Activated T-cell treated with anti-CD3 and anti-CD28 coated beads for 24 hours (primary cell): Measurements from ENCODE around the gene CRNKL1.
A peak's percentile ranks its signal among the peaks of the same experiment; 100 is the strongest.

Source experiments
- DNase-seq: peaks from one replicate; pipeline ENCODE4 v3.0.0-alpha.2; 2020; ENCODE audit warnings: low read depth

Gene CRNKL1

DNA sequence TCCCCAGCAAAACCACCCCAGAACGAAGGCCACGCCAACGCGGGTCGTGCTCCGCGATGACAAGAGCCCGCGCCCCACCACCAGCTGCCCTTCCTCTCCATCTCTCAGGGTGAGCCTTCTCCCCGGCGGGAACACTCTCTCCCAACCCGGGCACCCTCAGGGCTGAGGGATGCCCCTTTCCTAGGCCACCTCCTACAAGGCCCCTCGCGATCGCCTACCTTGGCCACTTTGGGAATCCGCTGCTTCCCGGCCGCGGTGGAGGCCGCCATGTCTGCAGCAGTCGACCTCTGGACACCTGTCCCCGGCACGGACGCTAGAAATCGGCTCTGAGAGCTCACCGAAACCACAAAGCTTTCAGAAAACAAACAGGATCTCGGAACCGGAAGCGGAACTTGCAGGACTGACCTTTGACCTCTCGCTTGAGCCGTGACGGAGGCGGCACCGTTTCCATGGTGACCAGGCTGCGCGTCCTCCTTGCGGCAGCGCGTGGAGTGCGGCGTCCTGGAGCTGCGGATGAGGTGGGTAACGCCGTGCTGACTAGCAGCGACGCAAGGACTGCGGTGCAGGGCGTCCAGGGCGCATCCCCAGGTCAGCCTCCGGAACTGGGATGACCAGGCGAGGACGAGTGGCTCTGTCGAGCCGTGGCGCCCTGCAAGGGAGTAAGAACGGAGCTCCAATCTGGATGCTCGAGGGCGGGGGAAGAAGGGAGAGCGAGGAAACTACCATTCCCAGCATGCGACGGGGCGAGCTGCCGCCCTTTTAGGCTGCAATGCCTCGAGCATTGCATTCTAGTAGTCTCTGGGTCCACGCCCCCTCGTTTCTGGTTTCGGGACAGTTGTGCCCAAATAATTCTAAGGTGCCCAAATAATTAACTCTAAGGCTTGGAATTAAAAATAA, at the start of gene CRNKL1, which contains the start of gene CFAP61:
TSS of gene CRNKL1 (minus strand) at position 393 of the 897 bp plus-strand sequence. CDS start at position 269, 124 bp downstream.
TSS of gene CFAP61 (plus strand) at position 459 of the 897 bp plus-strand sequence. CDS start 4,122 bp downstream, outside the sequence.
- DNase-seq, result peak; percentile 96

DNA sequence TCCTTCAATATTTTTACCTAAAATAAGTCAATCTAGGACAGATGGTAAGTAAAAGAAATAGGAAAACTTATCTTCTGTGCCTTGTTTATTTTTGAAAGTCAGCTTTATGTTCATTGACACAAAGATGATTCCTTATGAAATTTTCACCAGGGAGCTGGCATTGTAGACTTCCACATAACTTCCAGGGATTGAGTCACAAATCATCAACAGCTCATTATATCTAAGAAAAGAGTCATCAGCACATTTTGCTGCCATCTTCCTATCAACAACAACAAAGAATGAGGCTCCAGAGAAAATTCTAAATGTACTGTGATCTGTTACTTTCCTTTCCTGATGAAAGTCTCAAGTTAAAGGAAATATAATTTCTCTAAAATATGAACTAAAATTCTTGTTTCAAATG, 48.6 kb upstream of the CRNKL1 start:
- DNase-seq, result no peak

DNA sequence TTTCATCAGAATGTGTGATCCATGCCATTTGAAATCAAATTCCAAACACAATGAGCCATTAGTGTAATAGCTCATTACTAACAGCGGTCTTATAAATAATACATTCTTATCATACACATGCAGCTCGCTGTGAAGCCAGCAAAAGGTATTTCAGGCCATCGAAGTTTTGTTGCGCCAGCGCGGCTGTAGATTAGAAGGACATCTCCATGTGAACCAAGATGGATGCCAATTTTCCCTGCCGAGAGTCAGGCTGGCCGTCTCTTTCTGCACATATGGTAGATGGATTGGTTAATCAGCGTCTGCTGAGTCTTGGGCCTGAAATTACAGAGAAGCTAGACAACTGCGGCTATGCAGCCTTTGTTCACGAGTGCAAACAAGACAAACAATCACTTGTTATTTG, 44.2 kb upstream of the CRNKL1 start:
- DNase-seq, result no peak

DNA sequence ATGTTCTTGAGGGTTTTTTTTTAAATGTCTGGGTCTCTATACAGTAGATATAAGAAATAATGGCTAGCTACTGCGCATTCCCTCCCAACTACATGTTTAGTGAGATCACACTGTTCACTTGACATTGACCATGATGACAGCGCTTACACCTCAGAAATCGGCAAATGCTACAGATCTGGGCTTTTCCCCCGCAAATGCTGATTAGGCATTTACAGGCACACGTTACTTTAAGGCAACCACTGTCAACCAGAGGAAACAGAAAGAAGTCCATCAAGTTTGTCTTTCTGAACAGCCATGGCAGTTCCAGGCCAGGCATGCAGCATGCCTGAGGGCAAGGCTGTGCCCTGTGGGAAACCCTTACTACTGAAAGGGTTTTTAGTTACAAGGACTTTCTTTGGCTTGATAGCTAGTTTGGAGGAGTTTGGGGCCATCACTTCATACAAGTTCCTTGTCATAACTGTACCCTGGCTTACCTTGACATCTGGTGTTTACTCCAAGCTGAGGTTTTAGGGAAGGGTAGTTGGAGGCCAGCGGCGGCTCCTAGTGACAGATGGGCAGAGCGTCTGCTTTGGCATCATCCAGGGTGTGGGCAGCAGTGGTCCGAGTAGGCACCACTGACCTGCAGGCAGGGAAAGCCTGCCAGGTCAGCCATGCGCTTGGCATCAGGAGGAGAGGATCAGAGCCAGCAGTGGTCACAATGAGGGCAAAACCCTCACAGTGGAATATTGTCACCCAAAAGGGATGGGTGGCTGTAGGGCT, 43.0 kb upstream of the CRNKL1 start:
- DNase-seq, result no peak

DNA sequence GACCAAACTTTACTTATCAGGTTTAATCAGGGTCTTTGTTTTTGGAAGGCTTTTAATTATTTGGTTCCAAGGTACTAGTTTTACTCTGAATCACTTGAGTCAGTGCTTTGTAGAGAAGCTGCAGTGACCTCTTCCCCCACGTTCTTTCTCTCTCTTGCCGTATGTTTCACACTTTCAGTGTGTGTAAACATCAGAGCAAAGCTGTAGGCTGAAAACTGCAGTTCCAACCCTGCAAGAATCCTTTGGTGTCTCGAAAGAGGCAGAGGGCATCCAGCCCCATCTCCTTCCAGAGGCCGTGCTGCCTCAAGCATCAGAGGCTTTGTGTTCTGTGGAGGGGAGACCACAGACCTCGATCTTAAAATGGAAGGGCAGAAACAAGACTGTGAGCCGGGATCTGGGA, 42.1 kb upstream of the CRNKL1 start:
- DNase-seq, result no peak

DNA sequence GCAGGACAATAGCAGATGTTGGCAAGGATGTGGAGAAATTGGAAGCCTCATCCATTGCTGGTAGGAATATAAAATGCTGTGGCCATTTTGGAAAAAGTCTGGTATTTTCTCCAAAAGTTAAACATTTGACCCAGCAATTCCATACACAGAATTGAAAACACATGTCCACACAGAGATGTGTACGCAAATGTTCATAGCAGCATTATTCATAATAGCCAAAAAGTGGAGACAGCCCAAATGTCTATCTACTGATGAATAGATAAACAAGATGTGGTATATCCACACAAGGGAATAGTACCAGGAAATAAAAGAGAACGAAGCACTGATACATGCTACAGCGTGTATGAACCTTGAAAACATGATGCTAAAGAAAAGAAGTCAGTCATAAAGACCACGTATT, 40.6 kb upstream of the CRNKL1 start:
- DNase-seq, result no peak

DNA sequence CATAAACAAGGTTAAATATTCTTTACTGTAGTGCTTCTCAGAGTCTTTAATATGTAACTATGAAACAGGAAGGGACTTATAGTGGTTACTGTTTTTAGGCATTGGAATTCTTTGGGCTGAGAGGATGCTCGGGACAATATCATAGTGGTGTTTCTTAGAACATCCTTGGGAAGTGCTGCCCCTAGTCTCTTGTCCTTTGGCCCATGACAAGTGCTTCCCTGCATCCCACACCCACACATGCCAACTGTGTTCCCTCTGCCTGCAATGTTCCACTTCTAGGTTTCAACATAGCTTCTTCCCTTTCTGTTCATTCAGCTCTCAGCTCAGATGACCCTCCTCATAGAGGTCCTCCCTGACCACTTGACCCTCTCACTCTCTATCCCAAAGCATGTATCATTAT, 37.7 kb upstream of the CRNKL1 start:
- no peak for DNase-seq

DNA sequence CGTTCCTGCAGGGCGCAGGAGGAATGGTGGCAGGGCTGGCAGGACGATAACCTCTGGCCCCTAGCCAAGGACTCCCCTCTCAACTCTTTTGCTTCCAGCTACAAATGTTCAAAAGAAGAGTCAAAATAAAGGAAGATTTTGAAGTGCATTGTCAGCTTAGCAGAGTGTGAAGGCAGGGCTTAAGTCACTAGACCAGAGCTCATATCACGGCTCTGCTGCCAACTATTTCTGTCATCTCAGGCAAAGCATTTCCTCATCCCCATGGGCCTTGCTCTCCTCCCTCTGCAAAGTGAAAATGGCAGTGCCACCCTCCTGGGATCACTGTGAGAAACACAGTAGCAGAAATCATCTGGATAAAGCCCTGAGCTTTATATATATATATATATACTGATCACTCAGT, 36.8 kb upstream of the CRNKL1 start:
- no peak for DNase-seq

DNA sequence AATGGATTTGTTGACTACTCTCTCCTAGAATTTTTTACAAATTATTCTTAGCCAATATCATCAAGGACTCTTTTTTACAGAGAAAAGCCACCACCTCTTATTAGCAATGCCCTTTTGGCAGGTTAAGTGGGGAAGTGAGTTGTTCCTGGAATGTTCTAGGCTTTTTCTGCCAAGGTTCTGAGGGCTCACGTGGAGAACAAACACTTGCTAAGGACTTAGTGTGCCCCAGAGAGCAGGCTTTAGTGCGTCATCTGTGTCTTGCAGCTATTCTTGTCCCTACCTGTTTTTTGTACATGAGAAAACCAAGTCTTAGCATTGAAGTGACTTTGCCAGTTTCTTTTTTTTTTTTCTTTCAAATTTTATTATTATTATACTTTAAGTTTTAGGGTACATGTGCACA, 33.5 kb upstream of the CRNKL1 start:
- DNase-seq, result no peak

DNA sequence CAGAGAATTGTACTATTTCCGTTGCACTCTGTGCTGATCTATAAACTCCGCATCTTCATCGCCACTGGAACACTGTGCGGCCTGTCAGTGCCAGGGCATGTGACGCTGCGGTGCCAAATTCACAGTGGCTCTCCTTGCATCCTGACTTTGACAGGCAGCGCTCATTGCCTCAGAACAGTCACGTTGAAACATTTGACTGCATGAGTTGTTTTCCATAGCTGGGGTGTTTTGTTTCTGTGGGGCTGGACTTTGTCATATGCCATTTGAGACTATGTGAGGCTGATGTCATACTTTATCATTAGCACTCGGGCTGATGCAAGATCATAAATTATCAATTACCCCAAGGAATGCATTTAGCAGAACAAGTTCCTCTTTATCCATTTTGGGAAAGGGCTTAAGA, 32.8 kb upstream of the CRNKL1 start:
- DNase-seq, result no peak

DNA sequence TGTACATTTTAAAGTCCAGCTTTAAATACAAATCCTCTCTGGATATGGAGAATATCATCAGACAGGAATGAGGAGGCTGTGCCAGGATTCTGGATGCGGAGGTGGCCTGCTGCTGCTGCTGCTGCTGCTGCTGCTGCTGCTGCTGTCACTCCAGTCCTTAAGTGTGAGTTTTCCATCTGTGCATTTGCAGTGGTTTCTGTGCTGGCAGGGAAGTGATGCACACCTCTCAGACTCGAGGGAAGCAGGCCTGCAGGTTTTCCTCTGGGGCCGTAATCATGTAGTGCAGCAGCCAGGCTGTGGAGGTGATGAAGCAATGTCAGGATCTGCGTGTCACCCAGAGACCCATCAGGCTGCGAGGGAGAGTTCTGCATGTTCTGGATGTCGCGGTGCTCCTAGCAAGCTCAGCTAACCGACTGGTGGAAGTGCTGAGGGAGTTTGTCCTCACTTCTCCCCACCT, 32.1 kb upstream of the CRNKL1 start:
- DNase-seq, result no peak

DNA sequence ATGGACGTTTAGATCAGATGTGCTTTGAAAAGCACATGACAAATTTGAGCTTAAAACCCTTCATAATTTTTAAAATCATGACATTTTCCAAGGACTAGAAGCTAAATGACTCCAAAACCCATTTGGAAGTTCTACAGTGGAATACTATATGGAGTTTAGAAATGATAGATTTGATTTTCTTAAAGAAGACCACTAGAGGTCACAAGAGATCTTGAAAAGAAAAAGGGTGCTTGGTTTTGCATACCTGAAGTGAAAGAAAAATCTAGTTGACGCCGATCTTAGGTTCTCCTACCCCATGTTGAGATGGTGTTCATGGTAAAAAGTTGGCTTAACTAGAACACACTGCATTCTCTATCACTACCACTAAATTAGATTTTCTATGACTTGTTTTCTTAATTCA, 31.5 kb upstream of the CRNKL1 start:
- no peak for DNase-seq

DNA sequence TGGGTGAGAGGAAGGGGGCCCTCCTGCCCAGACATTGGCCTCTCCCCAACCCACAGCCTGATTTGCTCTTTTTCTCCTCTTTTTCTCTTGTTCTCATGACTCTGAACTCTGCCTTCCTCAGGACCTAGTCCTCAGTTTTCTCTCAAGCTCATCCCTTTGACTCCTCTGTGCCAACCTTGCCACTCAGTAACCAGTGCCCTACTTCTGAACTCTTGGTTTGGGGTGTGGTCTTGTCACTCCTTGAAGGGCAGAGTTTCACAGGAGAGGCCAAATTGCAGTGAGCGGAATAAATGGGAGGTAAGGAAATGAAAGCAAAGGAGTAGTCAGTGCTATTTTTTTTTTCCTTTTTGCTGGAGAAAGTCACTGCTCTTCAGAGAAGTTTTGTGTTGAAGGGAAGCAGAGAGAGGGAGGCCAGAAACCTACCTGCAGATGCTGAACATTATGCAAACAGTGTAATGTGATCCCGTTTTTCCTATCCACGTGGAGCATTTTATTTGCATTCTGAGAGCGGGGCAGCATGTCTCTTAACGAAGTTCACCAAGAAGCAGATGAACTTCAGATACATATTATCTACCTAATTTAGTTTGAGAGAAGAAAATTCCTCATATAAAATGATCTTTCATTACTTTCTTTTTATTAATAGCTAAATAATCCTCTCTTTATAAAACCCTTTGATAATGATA, 27.0 kb upstream of the CRNKL1 start:
- DNase-seq, result no peak

DNA sequence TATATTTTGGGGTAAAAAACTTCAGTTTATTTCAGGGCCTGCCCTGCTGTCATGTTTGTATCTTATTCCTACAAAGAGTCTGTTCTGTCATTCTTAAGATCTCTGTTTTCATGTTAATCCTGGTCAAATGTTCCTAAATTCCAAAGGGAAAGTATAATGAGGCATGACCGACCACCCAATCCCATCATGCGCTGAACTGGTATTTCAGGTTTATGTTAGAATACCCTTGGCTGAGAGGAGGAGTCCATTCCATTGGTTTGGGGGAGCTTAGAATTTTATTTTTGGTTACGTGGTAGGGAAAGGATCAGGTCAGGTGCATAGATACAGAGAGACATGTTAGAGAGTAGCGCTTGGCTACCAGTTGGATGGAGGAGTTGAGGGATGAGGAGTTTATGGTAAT, 25.8 kb upstream of the CRNKL1 start:
- DNase-seq, result no peak

DNA sequence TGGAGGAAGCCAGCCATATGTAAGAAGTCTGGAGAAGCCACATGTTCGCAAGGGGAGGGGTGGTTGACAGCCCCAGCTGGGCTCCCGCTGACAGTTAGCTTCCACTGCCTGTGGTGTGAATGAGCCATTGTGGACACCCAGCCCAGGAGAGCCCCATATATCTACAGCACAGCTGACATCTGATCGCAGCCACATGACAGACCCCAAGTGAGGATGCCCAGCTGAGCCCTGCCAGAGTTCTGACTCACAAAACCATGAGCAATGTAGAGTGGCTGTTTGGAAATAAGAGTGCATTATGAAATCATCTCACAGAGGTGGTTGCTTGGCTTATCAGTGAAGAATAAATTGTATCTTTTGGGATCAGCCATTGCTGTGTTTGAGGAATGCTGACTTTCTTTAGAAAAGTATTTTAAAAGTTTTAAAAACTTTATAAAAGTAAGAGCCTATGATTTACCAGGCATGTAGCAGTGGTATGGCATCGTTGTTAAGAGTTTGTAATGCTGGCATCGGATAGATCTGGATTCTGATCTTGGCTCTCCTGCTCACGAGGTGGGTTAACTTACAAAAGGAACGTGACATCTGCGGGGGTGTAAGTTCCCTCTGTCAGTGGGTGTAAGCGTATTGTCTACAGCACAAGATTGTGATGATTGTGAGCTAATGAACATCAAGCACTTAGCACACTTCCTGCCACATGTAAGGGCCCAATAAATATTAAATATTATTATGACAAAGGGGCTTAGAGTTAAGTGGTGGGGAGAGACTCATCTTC, 24.2 kb upstream of the CRNKL1 start:
- DNase-seq, result no peak

DNA sequence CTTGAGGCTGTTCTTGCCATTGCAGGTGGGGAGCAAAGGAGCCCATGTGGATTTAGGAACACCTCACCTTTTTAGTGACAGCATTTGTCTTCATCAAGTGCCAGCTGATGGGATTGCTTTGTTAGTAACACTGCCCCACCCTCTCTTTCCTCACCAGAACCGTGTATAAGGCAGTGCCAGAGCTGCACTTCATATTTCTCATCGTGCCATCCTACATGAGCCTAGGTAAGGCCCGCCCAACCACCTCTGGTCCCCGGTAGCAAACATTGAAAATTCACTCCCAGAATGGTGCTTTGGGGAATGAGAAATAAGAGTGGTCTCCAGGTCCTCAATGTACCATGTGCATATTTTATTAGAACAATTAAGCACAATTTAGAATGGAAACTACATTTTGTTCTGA, 22.8 kb upstream of the CRNKL1 start:
- no peak for DNase-seq

DNA sequence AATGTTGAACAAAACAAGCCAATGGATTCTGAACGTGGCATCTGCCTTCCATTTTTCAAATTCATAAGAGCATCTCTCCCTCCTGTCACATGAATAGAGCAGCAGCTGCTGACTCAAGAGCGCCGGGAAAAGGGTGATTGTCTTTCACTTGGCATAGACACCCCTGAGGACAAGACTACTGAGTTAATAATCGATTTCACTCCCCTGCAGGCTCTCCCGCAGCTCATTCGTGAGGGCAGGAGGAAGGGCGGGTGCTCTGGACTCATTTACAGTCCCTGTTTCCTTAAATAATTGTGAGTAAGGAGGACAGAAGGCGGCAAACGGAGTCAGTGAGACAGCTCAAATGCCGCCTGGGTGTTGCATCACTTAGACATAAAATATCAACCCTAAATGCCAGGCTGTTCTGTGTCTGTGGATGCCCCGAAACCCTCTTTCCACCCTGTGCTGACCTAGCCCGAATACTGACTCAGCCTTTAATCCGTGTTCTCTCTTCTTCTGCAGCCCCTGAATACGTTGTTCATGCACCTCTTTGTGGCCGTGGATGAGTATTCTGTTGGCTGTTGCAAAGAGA, 21.6 kb upstream of the CRNKL1 start:
- DNase-seq, result no peak

DNA sequence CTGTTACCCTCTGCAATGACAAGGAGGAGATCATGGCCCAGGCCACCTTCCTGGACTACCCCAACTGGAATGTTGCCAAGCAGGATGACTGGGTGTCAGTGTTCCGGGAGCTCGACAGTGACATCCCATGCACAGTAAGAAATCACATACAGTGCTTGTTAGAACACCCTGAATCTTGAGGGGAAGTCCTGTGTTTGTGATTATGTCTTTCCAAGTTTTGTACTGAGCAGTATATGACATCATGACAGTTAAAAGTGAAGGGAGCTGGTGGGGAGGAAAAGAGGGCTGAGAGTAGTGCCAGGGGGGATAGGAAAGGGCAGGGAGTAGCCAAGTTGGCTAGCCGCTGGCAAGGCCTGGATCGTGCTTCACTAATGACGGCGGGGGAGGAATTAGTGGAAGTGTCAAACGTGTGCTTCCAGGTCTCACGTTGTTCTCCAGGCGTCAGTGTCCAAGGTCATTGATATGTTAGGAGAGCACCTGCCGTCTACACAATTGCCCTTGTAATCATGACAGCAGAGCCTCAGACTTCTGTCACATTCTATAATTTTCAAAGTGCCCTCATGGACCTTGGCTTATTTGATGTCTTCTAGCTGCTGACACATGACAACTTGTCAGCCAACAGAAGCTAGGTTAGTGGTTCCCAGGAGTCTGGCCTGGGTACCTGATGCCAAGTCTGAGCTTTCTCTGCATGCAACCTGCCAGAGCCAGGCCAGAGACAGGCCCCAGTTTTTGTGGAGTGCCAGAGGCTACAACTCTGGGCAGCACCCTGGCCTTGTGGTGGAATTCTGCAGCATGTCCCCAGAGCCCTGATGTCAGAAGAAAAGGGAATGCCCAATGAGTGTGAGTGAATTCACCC, 18.8 kb upstream of the CRNKL1 start:
- DNase-seq, result no peak

DNA sequence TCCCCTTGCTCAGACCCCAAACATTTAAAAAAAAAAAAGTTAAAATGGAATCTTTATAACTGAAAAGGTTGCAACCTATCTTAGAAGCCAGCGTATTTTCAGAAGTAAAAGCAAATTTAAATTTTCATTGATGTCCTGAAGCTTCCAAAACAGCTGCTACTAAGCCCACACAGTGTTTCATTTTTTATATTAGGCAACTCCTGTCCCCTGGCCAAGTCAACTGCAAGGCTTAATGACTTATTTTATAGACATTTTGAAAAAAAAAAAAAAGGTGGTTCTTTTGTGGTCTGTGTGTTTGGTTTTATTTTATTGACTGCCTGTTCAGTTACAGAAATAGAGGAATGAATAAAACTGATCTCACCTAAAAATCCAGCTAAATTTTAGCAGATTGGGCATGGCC, 13.1 kb upstream of the CRNKL1 start:
- no peak for DNase-seq

DNA sequence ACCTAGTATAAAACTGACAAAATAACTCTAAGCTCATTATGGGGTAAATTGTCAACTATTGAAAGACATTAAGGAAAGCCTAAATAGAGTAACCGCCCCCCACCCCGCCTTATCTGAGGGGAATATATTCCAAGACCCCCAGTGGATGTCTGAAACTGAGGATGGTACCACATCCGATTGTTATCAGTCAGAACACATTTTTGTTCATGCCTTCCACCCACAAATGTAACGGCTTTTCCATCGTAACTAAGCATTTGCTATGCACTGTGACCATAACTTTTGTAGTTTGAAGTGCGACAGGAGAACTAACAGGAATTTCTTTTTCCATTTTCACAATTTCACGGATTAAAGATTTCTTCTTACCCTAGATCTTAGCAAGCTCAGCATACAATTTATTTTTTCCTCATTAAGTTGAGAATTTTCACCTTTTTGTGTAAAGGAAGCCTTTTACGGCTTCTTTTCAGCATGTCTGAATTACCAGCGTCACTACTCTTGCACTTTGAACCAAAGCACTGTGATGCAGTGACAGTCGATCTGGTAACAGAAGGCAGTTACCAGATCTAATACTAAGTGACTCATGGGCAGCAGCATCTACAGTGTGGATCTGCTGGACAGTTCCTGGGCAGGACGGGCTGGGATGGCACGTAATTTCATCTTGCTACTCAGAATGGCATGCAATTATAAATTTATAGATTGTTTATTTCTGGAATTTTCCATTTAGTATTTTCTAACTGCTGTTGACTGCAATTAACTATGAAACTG, 11.9 kb upstream of the CRNKL1 start:
- no peak for DNase-seq
